Measurements from ENCODE around the gene GRB10.
"Not testable (repeated sequence)": the region's sequence is repeated elsewhere in the genome, so short reads cannot be mapped to it uniquely, and the experiment has no call there.

GRB10 gene

GRCh38 chr7:50739744-50740435, 42.8 kb downstream of the GRB10 start:
- DNase-seq, result peak; percentile 35 to 91 (median 78)

- no peak for DNase-seq
Observed at GRCh38 chr7:50738932-50739331, 43.8 kb downstream of the GRB10 start.

- DNase-seq, result not testable (repeated sequence)
Observed at GRCh38 chr7:50735836-50736235, 46.9 kb downstream of the GRB10 start.

- peak in 1 of 6 experiments; percentile 2 for DNase-seq
Observed at GRCh38 chr7:50735333-50735732, 47.4 kb downstream of the GRB10 start.

GRCh38 chr7:50734246-50734645, 48.5 kb downstream of the GRB10 start:
- no peak for DNase-seq

- DNase-seq, result no peak
Observed at GRCh38 chr7:50733552-50733951, 49.1 kb downstream of the GRB10 start.

- no peak for DNase-seq
Observed at GRCh38 chr7:50731703-50732582, 50.8 kb downstream of the GRB10 start.

- no peak for DNase-seq
Observed at GRCh38 chr7:50730446-50731400, 52.0 kb downstream of the GRB10 start.

GRCh38 chr7:50729962-50730361, 52.7 kb downstream of the GRB10 start:
- no peak for DNase-seq

- DNase-seq, result no peak
Observed at GRCh38 chr7:50728184-50728583, 54.5 kb downstream of the GRB10 start.

- no peak for DNase-seq
Observed at GRCh38 chr7:50727711-50728110, 55.0 kb downstream of the GRB10 start.

GRCh38 chr7:50727072-50727471, 55.6 kb downstream of the GRB10 start:
- no peak for DNase-seq

GRCh38 chr7:50725774-50726173, 56.9 kb downstream of the GRB10 start:
- no peak for DNase-seq

- peak in 1 of 6 experiments; percentile 20 for DNase-seq
Observed at GRCh38 chr7:50724526-50725520, 57.9 kb downstream of the GRB10 start.

GRCh38 chr7:50723888-50724287, 58.8 kb downstream of the GRB10 start:
- no peak for DNase-seq

- DNase-seq, result no peak
Observed at GRCh38 chr7:50723173-50723572, 59.5 kb downstream of the GRB10 start.

- DNase-seq, result no peak
Observed at GRCh38 chr7:50721661-50722259, 60.9 kb downstream of the GRB10 start.

GRCh38 chr7:50721160-50721559, 61.5 kb downstream of the GRB10 start:
- no peak for DNase-seq

- no peak for DNase-seq
Observed at GRCh38 chr7:50720295-50720694, 62.4 kb downstream of the GRB10 start.

- no peak for DNase-seq
Observed at GRCh38 chr7:50718876-50719275, 63.8 kb downstream of the GRB10 start.

GRCh38 chr7:50718311-50718710, 64.4 kb downstream of the GRB10 start:
- no peak for DNase-seq
